SKM-1 (cell line): Measurements from ENCODE around the gene VWC2.

Experiments
- DNase-seq: peaks from one replicate; lab custom pipeline; 2025; ENCODE audit not compliant: unreplicated experiment; lab: John Stamatoyannopoulos, UW

The VWC2 gene

DNA sequence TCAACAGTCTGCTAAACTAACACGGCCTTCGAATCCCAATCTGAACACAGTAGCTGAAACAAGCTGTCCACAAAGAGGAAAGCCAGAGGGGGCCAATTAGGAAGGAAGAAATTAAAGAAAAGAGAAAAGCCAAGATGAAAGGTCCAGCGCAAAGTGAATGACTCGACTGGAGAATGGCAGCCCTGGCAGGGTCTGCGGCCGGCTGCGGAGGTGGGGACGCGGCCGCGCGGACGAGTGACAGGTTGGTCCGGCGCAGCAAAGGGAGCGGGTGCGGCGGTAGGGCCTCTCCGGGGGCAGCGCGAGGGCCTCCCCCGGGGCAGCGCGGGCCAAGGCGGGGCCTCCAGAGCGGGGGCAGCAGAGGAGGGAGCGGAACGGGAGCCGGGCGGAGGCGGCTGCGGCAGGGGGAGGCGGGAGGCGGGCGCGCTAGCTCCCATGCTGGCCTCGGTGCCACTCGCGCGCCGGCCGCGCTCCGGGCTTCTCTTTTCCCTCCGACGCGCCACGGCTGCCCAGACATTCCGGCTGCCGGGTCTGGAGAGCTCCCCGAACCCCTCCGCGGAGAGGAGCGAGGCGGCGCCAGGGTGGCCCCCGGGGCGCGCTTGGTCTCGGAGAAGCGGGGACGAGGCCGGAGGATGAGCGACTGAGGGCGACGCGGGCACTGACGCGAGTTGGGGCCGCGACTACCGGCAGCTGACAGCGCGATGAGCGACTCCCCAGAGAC is at the start of gene VWC2:
VWC2 (plus strand) TSS at position 421 of the 718 bp plus-strand sequence. CDS start 1,798 bp downstream, outside the sequence.
- no peak for DNase-seq

DNA sequence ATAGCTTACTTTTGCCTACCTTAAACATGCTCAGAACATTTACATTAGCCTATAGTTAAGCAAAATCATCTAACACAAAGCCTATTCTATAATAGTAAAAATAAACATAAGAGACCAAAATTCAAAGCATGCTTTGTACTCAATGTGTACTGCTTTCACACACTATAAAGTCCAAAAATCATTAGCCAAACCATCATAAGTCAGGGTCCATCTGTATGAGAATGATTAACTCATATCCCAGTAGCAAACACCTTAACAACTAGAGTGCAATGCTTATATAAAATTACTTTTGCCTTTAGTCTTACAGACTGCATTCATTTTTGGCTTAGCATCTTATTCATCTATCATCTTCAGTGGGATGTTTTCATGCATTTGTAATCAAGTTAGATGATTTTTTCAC is 49.4 kb upstream of the VWC2 start:
- DNase-seq: no peak

DNA sequence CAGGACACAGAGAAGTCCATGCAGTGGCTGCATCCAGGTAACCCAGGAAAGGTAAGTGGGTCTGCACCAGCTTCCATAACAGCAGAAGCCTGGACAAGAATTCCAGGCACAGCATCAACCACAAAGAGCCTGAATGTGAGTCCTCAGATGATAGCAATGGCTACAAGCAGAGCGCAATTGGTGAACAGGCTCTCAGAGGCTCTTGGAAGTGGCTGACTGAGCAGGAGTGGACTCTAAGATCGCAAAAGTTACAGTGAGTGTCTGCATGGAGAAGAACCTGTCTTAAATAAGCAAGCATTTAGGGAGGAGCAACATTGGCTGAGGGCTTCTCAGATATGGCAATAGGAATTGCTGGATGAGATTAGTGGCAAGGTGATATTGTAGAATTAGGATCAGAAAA is 41.6 kb upstream of the VWC2 start:
- no peak for DNase-seq

DNA sequence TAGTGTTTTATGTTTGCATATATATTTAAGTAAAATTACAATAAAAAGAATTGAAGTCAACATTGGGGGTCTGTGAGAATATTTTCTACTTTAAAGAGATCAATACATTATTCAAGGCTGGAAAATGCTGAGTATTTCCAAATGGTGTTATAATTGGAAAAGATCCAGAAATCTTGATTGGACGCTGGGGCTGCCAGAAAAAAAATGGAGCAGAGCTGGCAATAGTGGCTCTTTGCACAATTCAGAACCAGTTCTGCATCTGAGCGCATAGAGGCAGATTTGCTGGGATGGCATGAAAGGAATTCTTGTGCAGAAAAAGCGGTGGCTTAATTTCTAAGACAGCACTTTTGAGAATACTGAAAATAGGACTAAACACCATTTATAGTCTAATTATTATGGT is 10.8 kb upstream of the VWC2 start:
- no peak for DNase-seq

DNA sequence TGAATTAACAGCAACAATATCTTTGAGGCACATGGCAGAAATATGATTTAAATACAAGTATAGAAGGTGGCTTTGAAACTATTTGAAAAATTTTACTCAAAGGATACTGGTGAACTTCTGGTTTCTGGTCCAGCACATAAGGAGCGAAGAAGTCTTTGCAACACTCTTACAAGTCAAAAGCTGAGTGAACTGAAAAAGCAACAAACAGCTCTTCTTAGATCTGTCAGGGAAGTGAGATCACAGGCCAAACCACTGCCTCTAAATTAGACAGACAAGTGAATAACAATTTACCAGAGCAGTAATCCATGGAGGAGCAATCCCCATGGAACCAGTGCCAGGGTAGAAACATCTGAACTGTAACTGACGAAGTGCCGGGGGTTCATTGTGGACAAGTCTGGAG is 9.6 kb upstream of the VWC2 start:
- DNase-seq: no peak

DNA sequence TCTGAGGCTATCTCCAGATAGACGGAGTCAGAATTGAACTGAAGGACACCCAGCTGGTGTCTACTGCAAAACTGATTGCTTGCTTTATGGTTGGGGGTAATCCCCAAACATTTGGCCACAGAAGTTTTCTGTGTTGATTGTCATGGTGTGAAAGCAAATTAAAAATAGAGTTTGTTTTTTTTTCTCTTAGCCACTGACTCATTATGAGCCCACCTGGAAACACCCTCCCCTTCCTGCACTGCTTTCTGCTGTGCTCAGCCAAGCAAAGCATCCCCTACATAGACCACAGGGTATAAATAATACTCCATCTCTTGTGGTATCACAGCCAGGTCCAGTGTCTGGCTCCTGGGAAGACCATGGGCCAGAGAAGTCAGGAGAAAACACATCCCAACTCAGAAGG is 6.5 kb upstream of the VWC2 start:
- no peak for DNase-seq

DNA sequence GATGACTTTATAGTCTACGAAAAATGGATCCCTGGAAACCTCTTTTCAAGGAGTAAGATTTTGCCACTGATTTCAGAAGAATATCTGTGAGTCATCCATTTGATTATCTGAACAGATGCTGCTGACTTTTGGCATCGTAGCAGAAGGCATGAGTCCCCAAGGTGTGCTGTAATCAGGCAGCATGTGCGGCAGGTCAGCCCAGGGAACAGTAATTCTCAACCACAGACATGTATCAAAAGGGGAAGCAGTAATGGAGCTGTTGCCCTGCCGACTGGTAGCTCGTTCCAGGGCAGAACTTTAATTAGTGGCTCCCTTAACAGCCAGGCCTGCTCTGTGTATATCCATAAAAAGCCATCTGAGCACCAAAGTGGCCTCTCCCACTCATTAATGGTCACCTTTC is 5.7 kb upstream of the VWC2 start:
- no peak for DNase-seq

DNA sequence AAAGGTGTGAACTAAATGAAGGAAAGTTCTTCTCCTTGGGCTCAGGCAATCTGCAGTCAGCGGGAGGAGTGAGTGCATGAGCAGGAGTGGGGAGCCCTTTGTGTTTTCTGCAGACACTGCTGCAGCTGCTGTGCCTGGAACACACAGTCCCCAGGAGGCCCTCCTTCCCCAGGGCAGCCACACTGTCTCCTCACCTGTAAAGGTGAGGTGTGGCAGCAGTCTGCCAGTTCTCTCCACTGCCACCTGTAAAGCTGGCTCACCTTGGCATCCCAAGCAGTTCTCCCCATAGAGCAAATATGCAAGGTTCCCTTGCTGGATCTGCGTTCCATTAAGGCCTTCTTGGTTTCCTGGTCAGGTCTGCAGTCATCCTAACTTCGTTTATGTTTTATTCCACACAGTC is 5.2 kb upstream of the VWC2 start:
- DNase-seq: no peak

DNA sequence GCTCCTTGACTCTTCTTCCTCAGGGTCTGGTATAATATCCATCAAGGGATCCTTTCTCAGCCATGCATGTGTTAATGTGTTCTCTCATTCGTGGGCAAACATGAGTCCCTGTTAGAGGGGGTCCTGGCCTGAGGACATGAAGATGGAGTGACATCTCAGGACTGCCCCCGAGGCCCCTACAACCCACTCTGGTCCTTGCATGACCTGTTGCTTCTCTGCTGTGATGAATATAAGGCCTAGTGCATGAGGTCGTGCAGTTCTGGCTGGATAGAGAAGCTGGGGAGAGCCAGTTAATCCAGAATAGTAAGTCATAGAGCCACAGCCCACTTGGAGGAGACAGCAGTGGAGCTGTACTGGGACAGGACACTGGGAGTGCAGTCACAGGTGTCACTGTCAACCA is 4.6 kb upstream of the VWC2 start:
- DNase-seq: no peak

DNA sequence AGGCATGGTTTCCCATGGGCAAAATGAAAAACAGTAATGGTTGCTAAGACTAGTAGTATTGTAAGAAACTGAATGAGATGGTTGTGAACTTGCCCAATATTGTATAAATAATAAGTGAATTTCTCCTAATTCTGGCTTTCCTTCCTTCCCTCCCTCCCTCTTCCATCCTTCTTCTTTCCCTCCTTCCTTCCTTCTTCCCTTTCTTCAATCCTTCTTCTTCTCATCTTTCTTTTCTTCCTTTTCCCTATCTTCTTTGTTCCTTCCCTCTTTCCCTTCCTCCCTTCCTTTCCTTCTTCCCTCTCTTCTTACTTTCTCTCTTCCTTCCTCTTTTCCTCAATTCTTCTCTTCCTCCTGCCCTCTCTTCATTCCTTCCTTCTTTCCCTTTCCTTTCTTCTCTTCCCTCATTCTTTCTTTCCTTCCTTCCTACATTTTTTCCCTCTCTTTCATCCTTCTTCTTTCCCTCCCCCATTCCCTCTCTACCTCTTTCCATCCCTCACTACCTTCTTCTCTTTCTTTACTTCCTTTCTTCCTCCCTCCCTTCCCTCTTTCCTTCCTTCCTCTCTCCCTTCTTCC is 4.1 kb upstream of the VWC2 start:
- no peak for DNase-seq

DNA sequence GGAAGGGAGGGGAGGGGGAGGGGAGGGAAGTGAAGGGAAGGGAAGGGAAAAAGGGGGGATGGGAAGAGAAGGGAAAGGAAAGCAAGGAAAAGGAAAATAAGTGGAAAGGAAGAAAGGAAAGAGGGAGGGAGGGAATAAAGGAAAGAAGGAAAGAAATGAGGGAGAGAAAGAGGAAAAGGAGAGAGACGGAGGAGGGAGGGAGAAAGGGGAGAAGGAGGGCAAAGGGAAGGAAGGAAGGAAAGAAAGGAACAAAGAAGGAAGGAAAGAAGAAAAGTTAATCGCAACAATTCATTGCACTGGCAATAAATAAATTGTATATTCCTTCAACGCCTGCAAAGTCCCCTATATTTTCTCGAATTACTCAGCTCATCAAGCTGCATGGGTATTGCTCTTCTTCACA is 2.6 kb upstream of the VWC2 start:
- no peak for DNase-seq

DNA sequence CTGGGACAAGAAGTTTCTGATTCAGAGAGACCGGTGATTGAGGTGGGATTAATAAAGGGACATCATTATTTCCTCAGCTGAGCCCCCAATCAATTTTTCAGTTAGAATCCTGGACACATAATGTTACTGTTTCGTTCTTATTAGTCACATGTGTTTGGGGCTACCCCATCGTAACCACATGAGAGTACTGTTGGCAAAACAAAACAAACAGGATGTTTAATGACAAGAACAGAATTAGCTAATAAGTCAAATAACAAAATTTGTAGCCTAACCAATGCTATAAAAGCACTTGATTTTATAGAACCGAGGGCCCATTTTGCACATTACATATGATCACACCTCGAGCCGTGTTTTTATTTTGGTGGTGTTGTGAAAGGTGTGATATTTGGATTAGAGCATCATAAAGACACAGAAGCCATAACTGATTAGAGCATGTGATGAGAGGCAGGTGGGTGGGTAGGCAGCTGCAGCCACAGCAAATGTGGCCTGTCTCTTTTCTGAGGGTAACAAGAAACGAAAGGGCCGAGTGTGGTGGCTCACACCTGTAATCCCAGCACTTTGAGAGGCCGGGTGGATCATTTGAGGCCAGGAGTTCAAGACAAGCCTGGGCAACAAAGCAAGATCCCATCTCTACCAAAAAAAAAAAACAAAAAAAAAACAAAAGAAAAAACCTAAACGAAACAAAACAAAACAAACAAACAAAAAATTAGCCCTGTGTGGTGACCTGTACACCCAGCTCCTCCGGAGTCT is 1.8 kb upstream of the VWC2 start:
- no peak for DNase-seq

DNA sequence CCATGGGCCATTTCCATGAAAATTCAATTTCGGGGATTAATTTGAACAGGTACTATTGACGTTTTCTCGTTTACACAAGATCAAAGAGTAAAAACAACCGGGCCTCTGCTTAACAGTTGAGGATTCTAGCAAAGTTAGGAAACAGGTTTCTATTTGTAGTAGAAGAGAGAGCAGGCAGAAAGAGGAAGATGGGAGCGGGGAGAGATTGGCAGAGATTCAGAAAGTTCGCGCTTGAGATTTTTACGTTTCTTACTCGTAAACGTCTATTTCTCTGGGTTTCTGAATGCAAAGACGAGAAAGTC is 571 bp upstream of the VWC2 start:
- DNase-seq: no peak

DNA sequence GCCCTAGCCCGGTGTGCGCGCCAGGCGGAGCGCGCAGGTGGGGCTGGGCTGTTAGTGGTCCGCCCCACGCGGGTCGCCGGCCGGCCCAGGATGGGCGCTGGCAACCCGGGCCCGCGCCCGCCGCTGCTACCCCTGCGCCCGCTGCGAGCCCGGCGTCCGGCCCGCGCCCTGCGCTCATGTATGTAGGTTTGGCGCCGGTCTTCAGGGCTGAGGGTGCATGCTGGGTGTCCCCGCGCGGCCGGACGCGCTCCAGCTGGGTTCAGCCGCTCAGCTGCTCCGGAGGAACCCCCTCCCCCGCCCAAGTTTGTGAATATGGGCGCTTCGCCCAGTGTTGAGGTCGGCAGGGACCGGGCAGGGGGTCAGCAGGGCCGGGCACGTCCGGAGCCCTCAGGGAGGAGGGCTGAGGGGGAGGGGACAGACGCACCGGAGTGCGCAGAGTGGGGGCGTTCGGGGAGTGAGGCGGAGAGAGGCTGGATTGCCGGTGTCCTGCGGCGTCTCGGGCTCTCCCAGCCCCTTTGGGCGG is 559 bp downstream of the VWC2 start:
- DNase-seq: no peak

DNA sequence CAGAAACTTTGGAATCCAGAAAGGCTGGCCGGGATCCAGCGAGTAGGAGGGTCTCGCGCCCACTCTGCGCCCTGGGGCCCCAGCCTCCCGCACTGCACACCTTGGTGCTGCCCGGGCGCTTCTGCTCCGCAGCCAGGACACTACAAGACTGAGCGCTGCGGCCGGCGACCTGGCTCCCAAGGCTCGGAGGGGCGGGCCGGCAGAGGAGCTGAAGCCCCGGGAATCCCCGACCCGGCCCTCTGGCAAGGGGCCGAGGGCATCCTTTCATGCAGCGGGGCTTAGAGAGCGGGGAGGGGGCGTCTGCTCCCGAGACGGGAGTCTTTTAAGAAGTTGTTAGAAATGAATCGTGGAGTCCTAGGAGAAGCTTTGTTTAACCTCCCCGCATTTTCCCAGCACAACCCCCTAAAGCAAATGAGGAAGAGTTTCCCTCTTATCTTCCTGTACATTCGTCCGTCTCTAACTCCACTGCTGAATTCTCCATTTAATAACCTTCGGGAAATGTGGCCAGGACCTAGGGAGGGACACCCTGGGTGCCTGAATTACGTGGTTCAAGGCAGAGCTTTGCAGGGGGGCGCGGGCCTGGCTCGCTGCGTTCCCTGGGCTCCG is 1.1 kb downstream of the VWC2 start:
- no peak for DNase-seq

DNA sequence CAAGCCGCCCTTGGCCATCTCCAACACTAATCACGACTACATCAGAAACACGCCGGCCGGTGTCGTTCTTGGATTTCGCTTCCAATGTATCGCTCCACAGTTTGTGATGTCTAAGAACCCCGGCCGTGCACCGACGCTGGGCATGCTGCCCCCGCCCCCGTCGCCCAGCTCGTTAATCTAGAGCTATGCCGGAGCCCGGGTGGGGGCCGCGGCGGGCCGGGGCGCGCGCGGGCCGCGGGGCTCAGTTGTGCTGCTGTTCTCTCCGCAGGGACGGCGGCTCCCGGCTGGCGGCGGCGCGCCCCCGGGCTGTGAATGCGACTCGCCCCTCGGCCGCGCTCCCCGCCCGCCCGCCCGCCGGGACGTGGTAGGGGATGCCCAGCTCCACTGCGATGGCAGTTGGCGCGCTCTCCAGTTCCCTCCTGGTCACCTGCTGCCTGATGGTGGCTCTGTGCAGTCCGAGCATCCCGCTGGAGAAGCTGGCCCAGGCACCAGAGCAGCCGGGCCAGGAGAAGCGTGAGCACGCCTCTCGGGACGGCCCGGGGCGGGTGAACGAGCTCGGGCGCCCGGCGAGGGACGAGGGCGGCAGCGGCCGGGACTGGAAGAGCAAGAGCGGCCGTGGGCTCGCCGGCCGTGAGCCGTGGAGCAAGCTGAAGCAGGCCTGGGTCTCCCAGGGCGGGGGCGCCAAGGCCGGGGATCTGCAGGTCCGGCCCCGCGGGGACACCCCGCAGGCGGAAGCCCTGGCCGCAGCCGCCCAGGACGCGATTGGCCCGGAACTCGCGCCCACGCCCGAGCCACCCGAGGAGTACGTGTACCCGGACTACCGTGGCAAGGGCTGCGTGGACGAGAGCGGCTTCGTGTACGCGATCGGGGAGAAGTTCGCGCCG is 1.9 kb downstream of the VWC2 start:
- DNase-seq: no peak

DNA sequence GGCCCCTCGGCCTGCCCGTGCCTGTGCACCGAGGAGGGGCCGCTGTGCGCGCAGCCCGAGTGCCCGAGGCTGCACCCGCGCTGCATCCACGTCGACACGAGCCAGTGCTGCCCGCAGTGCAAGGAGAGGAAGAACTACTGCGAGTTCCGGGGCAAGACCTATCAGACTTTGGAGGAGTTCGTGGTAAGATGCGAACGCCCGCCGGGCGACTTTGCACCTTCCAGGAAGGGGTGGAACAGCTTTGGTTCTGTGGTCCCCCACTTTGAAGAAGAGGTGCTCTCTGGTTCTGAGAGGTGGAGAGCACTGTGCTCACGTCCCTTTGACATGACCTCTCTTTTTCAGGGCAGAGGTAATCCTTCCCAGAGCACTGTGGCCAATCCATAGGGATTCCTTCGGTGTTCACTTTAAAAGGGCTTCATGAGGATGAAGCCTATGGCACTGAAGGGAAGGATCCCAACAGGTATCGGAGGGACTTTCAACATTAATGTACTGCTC is 2.6 kb downstream of the VWC2 start:
- DNase-seq: no peak

DNA sequence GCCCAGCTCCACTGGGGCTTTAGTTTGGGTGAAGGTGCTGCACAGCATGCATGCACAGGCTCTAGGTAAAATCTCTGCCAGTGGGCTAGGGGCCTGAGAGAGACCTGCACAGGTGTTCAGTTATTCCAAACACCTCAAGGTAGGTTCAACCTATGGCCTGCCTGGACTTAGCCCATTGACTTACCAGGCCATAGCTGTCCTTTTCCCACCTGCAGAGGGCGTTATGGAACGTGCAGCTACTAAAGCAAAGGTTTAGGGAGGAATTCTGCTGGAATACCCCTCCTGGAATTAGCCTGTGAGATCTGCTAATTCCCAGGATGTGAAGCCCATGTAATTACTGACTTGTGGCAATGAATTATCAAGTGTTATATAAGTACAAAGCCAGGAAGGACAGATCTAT is 3.6 kb downstream of the VWC2 start:
- DNase-seq: no peak

DNA sequence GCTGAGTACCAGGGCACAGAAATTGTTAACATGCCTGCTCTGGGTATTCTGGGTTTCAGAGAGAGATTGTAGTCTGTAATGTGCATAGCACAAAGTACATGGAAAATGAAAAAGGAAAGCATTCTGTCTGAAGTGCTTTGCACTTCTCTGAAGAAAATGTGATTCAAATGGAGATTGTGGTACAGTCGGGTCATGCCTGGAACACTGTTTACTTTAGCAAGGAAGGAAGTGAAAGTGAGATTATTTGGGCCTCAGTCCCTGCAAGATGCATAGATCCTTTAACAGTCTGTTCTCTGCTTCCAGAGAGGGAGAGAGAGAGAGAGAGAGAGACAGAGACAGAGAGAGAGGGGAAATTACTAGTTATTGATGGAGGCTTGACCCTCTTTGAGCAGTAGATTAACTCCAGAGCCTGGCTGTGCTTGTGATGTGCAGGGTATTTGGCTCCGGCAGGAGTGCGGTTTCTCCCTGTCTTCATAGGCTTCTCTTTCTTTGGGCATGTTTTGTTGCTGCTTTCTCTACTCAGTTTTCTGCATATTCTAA is 5.4 kb downstream of the VWC2 start:
- no peak for DNase-seq

DNA sequence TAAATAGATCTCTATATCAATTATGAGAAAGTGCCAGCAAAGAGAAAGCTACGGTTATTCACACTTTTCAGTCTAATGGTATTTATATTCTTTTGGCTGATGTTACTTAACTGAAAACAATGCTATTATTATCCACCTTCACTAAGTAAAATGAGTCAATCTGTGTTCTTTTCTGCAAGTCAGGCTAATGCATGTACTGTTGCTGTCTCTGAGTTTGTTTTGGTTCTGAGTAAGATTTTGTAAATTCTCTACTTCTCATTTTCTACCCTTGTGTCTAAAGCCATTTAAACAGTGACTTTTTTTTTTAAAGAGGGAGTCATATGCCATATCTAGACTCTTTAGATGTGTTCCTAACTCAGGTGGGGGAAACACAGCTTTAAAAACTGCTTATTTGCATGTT is 7.5 kb downstream of the VWC2 start:
- DNase-seq: no peak

DNA sequence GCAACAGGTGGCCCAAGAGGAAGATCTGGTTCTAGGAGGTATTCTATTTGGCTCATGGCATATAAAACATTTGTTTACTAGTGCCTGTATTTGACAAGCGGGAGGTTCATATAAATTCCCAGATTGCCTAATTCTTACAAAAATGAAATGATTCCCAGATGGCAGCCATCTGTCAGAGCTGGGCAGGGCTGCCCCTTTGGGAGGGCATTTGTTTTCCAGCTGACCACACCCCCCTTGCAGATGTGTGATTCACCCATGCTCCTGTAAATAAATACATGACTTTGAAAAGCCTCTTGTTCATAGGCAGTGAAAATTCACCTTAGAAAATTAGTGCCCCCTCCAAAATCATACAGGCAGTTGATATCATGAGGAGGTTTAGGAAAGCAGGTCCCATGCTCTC is 8.6 kb downstream of the VWC2 start:
- no peak for DNase-seq
